ENCODE results near the gene PCLAF. TPM values are rescaled to one million over a fixed set of nuclear protein-coding genes. Genes with fewer than 3 reads are reported as not detected.

PCLAF gene
- total and polyA plus RNA-seq, 2 of the 8 experiments (the other 6 are each of a cell fraction or from before 2014, with no cell fraction given): 76.2 to 124 TPM

- no peak for TF ChIP-seq CHD7 (IDR thresholded peaks at IDR 0.05; ENCODE audit: insufficient replicate concordance, low read length)
- TF ChIP-seq CREB1 (IDR thresholded peaks at IDR 0.05): peak; percentile 54
- TF ChIP-seq POU5F1 (IDR thresholded peaks at IDR 0.05; ENCODE audit: low read depth, low read length): no peak
- TF ChIP-seq EP300 (IDR thresholded peaks at IDR 0.05; ENCODE audit: borderline replicate concordance in 1 of 2, low read depth in 2 of 2, low read length in 2 of 2): peak in 1 of 2 experiments; percentile 35; a peak in 1 of 3 replicates
- no peak for TF ChIP-seq RFX5 (IDR thresholded peaks at IDR 0.05; ENCODE audit: borderline replicate concordance, low read depth, low read length)
- no peak for TF ChIP-seq TCF12 (IDR thresholded peaks at IDR 0.05; ENCODE audit: low read depth, low read length)
- 0 out of 2 replicates have a peak, but pooled peaks have one; percentile 55 for TF ChIP-seq SP1 (IDR thresholded peaks at IDR 0.05; ENCODE audit: low read depth, low read length)
- no peak for TF ChIP-seq CTBP2 (IDR thresholded peaks at IDR 0.05; ENCODE audit: borderline replicate concordance, insufficient read depth, insufficient read length, low read length)
- TF ChIP-seq CBX8 (IDR thresholded peaks at IDR 0.05; ENCODE audit: borderline replicate concordance, low read depth, low read length): no peak
- TF ChIP-seq GABPA (IDR thresholded peaks at IDR 0.05; ENCODE audit: borderline replicate concordance, insufficient read depth, low read length): peak; percentile 93
Observed at GRCh38 chr15:64355944-64356709, 25.1 kb downstream of the PCLAF start, which contains the start of gene CSNK1G1 (continued).

Data from H1 (cell line).